Frontal cortex (tissue), 4 donors: Measurements from ENCODE around the gene GRM5. TPM values are rescaled to one million over a fixed set of nuclear protein-coding genes. Genes with fewer than 3 reads are reported as not detected.
"Not testable (repeated sequence)": the region's sequence is repeated elsewhere in the genome, so short reads cannot be mapped to it uniquely, and the experiment has no call there.

Source experiments
- DNase-seq, 2 donors: peaks; one replicate each; pipeline ENCODE4 v3.0.0; 2012; ENCODE audit warnings: low spot score in 2 of 2
- FAIRE-seq: peaks from 2 replicates; lab custom pipeline; 2012; peaks lifted over from hg19 to GRCh38; lab: Jason Lieb, UNC
- total RNA-seq: library from RNA; depleted of rRNA; stranded (reverse); fragments of >200 nt; gene quantifications from one replicate; pipeline ENCODE4 v1.2.3, GENCODE V29; 2014
- donor health status: control.
- donor health status: control.
- donor health status: control.

GRM5 gene
- total RNA-seq, result 149 TPM

DNA sequence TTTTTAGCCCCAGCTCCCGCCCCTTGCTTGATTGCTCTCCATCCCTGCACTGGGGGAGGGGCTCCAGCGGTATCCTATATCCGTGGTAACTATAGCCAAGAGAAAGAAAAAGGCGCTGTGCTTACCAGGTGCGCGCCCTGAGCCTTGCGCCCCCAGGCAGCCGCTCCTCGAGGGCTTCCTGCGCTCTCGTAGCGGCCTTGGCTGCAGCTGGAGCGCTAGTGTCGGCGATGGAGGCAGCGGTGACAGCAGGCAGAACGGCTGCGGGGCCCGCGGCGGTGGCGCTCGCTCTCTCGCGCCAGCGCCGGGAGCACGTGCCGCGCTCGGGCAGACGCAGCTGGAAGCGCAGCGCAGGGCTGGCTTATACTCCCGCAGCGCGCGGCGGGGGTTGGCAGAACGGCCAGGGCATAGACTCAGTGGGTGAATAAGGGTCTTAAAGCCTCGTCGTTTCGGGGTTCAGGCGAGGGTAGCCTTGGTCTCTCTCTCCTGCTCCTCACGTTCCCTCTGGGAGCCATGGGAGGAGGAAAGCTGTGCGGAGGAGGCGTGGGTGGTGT is at the start of gene GRM5:
TSS of gene GRM5 (minus strand) at position 332 of the 551 bp plus-strand sequence. CDS start 18,110 bp downstream, outside the sequence.
- not testable (repeated sequence) for DNase-seq, FAIRE-seq

DNA sequence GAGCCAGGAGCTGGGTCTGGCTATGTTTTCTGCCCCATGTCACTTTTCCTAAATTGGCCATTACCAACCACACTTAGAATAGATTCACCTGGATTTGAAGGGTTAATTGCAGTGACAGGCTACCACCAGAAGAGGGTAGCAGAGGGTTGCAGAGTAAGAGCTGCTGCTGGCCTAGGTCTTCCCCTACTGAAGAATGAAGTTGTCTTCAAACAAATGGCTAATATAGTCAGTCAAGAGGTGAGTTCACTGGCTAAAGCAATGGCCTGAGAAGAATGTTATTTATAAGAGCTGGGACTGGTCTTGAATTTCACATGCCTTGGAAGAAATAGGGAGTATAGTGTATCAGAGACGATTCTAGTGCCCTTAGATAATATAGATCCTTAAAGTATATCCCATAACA is 32.2 kb upstream of the GRM5 start:
- not testable (repeated sequence) for DNase-seq
- peak; percentile 51 for FAIRE-seq

DNA sequence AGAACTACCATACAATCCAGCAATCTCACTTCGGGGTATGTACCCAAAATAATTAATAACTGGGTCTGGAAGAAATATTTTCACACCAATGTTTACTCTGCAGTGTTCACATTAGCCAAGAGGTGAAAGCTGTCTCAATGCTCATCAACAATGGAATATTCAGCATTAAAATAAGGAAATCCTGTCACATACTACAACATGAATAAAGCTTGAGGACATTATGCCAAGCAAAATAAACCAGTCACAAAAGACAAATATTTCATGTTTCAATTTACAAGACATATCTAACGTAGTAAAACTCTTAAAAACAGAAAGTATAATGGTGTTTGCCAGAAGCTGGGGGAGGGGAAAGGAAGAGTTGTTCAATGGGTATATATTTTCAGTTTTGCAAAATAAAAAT is 28.0 kb upstream of the GRM5 start:
- DNase-seq, FAIRE-seq: not testable (repeated sequence)

DNA sequence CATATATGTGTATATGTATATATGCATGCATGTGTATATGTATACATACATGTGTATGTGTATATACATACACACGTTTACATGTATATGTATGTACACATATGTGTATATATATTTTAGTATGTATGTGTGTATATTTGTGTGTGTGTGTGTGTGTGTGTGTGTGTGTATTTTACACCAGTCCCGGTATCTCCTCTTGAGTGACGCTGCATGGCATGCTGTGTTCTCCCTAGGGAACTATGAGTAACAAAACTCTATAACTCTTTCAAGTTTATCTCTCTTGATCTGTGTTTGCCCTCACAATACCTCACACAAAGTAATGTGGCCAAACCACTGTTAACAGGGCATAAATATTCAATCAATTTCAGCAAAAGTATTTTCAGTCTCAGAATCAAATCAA is 19.2 kb upstream of the GRM5 start:
- not testable (repeated sequence) for DNase-seq, FAIRE-seq

DNA sequence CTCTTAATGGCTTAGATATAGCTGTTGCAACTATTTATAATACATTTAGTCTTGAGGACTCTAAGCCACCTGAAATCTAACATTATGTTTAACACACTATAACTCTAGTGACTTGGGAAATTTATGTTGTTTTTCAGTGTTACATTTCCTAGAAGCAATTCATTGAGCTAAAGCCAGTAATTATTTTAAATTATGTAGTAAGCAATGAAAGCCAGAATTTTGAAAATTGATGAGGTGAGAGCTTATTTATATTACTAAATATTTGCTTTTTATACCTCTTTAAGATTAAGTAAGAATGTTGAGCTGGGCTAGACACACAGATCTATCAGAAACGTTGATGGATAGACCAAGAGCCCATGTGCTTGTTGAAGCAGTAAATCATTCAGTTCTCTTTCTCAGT is 5.1 kb upstream of the GRM5 start:
- not testable (repeated sequence) for FAIRE-seq, DNase-seq

DNA sequence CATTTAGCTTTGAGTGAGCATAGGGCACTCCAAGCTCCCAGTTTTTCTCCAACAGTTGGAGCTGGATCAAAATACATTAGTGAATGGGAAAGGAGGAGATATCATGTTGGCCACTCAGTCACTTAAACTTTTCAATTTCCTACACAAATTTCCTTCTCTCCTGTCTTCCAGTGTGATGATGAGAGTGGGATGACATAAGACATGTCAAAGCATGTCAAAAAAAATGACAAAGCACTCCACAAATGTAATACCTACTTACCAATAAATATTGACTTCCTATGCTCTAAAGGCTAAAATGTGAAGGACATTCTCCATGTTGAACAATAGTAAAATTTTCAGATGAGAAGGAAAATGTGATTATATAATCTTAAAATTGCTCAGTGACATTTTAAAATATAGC is 1.5 kb upstream of the GRM5 start:
- DNase-seq, result no peak
- no peak for FAIRE-seq

DNA sequence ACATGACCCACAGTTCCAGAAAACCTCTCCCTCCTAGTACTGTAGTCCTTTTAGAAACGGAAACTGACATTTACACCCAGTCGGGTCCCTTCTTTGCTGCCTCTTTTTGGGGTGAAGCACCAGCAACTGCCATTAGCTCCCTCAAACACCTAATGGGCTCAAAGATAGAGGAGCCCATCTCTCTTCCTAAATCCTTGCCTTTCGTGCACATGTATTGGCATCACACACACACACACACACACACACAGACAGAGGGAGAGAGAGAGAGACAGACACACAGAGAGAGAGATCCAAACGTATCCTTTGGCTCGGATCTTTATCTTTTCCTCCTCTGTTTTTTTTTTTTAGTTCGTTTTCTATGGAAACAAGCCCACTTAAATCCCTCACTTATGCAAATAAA is 716 bp downstream of the GRM5 start:
- FAIRE-seq, result no peak
- no peak for DNase-seq

DNA sequence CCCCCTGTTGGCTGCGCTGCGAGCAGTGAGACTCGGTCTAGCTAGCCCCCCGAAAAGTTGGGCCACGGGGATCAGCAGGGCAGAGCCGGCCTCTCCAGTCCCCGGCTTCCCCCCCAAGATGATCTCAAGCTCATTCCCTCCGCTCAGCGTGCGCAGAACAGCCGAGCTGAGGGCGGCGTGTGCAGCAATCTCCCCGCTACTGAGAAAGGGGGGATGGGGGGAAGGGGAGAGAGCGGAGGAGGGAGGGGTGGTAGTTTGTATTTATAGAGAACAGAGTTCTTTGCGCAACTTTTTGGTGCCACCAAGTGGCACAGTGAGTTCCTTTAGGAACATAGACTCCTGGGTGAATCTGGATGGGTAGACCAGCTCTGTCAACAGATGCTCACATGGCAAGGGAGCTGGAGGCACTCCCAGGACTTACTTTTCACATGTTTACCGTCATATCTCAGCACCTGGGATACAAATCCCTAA is 2.3 kb downstream of the GRM5 start:
- peak in 1 of 2 donors; percentile 5 for DNase-seq
- not testable (repeated sequence) for FAIRE-seq

DNA sequence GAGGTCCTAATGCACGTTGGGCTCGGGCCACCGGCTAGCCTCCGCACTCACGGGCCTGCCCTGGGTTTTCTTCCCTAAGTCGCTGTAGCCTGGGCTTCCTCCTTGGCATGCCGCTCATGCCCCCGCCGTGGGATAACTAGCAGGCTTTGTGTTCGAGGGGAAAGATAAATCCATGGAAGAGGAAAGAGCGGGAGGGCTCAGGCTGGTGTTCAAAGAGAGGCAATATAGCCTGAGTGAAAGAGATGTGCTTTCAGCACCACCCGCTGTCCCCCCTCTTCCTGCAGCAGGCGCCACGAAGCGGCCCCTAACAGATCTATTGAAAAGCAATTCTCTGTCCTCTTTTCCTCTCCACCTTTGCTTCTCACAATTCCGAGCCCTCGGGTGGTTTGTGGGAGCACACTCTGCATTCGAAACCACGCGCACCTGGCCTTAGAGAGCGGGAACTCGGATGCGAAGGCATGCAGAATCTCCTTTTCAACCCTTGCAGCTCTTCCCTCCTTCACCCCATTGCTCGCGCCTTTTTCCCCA is 2.9 kb downstream of the GRM5 start:
- not testable (repeated sequence) for FAIRE-seq, DNase-seq

DNA sequence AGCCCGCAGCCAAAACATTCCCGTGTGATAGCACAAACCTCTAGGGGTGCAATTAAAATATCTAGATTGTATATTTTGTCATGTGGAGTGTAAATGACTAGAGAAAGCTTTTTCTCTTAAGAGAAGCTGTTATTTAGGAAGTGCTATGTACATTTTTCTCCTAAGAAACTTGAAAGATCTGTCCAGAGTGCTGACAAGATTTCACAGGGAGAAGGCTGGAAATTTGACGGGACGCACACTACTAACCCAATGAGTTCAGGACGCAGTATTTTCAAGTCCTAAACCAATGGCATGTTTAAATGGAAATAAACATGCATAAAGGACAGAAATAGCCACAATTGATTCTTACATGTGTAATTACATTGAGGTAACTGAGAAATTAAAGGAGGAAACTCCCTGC is 3.9 kb downstream of the GRM5 start:
- DNase-seq, FAIRE-seq: not testable (repeated sequence)

DNA sequence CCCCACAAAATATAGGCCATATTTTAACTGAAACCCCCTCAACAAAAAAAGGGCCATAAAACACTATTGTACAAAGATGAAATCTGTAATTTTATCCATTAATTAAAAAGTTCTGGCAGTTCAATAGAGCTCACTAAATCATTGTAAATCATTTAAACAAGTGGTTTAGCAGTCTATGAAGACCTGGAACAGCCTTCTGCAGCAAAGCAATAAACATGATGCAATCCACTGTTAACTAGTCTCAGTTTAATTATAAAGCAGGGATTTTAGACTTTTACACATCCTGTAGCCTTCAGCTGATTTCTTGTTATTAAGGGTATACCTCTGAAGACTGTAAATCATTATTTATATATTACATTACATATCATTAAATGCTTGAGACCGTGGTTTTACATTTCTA is 8.4 kb downstream of the GRM5 start:
- FAIRE-seq, DNase-seq: not testable (repeated sequence)

DNA sequence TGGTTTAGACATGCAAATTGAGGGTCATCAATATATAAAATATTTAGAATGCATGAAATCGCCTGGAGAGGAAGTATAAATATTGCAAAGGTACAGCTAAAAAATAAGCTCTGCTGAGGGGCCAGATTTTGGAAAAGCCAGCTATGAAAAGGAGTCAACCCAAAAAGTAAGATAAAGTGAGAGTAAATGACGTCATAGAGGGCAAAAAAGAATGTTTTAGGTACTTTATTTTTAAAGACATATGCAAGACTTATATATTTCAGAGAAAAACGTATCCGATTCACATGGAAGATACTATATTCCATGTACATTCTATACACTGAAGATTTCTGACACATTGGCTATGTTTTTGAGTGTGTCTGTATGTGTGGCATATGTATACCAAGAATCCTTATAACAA is 13.6 kb downstream of the GRM5 start:
- FAIRE-seq, result no peak
- no peak for DNase-seq

DNA sequence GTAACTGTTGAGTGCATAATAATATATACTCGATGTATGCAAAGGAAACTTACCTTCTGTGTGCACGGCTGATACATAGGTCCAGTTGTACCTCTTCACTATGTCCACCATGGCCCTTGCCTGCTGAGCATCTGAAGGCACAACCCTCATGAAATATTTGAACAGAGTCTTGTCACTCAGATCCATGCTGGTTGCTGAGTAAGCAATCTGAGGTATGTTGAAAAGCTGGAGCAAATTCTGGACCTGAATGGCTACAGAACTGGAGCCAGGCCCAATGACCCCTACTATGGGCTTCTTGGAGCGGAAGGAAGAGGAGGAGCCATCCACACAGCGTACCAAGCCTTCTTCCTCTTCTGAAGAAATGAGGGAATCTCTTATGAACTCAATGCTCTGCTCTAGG is 18.6 kb downstream of the GRM5 start:
- DNase-seq, FAIRE-seq: not testable (repeated sequence)

DNA sequence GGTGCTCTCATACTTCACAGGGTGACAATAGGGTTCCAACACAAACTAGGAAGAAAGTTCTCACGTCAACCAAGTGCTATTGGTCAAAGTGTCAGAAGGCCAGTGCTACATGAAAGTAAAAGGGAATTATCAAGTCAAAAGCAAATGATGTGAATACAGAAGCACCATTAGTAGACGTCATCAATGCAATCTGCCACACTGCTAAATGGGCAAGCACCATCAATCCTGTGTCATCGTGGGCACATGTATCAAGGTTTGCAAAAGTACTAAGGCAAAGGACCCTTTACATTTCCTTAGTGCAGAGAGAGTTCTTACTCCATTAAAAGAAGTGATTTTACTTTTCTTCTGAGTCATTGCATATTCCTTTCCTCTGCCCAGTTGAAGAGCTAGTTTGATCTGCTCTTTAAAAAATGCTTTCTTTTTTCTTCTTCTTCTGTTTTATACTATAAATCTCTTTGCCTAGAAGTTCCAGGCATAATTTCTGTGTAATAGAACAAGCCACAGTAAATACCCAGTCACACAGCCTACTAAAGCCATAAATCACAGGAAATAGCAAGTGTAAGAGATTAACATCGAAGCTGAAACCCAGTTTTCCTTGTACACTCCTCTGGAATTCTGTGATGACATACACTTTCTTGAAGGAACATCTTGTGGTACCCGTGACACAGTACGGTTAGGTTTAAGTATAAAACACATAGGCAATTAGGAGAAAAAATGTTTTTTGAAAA is 21.8 kb downstream of the GRM5 start:
- not testable (repeated sequence) for DNase-seq, FAIRE-seq

DNA sequence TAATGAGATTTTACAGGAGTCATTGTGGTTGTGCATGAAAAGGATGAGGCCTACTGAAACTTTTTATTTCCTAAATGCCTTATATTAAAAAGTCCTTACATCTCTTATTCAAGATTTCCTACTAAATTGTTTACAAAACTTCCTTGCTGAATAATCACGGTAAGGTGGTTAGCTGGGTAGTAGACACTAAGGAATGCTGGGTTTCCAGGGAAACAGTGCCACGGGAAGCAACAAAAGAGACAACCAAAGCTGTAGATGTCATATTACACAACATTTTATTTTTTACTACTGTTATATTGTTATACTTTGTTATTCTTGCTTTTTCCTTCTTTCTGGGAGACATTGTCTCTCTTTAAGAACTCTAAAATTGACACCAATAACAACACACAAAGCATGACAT is 36.1 kb downstream of the GRM5 start:
- FAIRE-seq, DNase-seq: not testable (repeated sequence)

DNA sequence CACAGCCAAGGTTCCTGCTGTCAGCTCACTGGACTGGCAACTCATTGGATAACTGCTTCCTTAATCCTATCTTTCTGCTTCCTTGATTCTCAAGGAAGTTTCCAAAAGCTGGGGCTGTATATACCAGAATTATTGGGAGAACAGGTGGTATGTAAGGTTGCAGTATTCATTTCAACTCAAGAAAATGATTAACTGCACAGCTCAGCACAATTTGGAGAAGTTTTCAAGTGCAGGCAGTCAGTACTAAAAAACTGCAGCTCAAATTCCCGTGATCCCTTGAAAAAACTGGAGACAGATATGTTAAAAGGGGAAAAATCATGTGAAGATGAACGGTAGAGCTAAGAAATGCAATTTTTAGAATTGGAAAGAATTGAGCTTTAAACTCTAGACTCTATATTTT is 44.4 kb downstream of the GRM5 start:
- FAIRE-seq (no peak), DNase-seq (no peak)

DNA sequence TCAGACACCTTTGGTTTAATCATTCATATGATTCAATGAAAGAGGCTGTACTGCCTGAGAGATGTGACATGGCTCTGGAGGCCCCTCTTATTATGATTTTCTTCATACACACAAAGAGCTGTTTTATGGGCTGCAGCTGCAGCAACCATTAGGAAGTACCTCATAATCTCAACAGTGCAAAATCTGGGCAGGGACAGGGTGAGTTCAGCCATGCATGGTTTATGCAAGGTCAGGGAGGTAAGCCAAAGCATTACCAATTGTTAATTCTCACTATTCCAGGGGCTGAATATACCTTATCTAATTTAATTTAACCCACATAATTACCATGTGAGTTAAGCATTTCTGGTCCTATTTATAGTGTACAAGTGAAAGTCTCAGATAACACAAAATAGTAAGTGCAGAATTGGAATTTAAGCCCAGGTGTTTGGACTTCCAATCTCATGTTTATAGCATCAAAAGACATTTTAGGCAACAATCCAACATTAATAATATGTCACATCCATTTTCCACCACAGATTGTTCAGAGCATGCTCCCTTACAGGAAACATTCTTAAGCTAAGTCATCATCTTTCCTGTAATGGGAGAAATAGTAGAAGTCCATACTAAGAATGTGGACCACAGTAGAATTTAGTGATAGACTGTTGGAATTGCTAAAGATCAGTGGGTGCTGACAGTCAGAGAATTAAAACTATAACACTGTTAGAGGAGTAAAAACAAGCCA is 45.8 kb downstream of the GRM5 start:
- not testable (repeated sequence) for FAIRE-seq, DNase-seq

DNA sequence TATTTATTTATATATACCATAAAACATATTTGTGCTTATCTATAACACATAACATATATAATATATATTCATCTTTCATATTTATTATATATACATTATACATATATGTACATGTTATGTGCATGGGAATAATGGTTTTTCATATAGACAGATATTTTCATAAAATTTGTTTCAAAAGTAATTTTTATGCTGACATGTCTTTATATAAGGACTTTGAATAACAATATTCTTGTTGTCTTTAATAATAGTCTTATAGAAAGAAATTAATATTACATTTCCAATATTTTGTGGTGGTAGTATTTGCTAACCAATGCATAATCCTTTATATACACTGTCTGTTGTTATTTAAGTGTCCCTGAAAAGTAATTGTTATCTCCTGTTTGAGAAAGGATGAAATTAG is 49.6 kb downstream of the GRM5 start:
- FAIRE-seq (no peak), DNase-seq (no peak)

DNA sequence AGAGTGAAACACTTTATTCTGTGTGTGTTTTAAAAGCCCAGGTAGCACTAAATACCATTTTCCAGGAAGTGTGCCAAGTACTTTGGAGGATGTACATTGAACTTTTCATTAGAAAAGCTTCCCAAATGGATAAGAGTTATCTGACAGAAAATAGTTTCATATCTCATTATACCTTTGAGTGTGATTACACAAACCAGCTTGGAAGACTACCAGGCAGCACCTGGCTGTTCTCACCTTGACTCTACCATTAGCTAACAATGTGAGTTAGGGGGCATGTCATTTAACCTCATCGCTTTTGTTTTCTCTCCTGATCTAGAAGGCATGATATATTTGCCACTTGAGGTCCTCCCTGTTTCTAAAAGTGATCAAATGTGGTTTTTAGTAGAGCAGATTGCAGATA is 50.2 kb downstream of the GRM5 start:
- DNase-seq (no peak), FAIRE-seq (no peak)

DNA sequence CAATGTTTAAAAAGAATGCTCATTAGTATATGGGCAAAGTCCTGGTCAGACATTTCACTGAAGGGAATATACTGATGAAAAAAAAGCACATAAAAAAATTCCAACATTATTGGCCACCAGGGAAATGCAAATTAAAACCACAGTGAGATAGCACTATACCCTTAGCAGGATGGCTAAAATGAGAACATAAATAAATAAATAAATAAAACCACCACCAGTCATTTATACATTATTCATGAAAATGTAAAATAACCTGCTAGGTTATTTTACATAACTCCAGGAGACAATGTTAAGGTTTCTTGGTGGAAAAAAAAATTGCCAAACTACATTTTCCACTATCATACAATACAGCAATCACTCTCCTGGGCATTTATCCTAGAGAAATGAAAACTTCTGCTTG is 64.9 kb downstream of the GRM5 start:
- DNase-seq, FAIRE-seq: not testable (repeated sequence)
